ENCODE results near the gene DNAJC21.

The DNAJC21 gene

DNA sequence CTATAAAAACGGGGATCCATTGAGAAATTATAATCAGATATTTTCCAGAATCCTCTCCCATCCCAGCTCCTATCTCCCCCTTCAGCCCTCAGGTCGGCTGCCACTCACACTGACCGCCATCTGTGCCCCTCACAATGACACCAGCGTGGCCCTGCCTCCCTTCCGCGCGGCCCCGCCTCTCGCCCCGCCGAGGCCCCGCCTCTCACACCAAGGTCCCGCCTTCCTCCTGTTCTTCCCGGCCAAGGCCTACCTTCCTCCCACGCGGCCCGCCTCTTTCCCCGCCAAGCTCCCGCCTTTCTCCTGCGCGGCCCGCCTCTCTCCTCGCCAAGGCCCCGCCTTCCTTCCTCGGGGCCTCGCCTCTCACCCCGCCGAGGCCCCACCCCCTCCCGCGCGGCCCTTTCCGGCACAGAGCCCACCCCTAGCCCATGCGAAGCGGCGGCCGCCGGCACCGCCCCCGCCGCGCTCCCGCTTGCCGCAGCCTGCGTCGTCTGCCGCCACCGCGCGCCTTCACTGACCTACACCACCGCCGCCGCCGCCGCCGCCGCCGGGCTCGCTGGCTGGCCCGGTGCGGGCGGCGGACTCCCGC is at the start of gene DNAJC21:
Gene DNAJC21 (plus strand): TSS at position 426 of the 586 bp plus-strand sequence. CDS start 261 bp downstream, outside the sequence.
- peak within 1 kb of the TSS; percentile 81 to 87 for H3K9ac ChIP-seq (ENCODE audit: low read depth in 1 of 2, low read length in 2 of 2)
- peak within 1 kb of the TSS; percentile 87 for H3K27ac ChIP-seq (ENCODE audit: low read depth, low read length)
- no peaks in the 10 kb centered on the region for H3K27me3 ChIP-seq (ENCODE audit: control insufficient read depth in 1 of 2, insufficient read depth in 2 of 2, low read length in 2 of 2)
- H3K4me1 ChIP-seq (ENCODE audit: control insufficient read depth in 1 of 2, insufficient read depth in 2 of 2, low read length in 2 of 2): peaks cover 13 to 18% of the 10 kb centered on the region in 2 donors
- H3K9me3 ChIP-seq (ENCODE audit: control insufficient read depth in 1 of 2, low read length in 2 of 2): no peaks in the 10 kb centered on the region
- H3K4me3 ChIP-seq (ENCODE audit: low read depth in 1 of 2, low read length in 2 of 2): peak within 1 kb of the TSS; percentile 85 to 93
- H3K36me3 ChIP-seq (ENCODE audit: control insufficient read depth in 1 of 2, insufficient read depth in 2 of 2, low read length in 2 of 2): peaks cover 9 to 24% of the 10 kb centered on the region in 2 donors

DNA sequence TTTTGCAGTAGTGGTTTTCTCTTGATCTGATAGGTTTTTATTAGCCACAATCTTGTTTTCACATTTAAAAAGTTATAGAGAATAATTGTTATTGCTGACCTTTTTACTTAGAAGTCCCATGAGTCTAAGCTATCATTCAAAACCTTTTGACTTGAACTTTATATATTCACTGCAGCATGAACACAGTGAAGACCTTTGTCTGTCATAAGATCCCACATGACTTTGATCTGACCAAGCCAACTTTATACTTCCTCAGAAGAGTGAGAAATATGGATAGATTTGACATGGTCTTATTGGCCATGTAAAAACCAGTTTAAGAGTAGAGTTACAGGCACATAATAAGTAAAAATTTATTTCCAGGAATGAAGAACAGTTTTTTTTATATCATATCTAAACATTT is 48.1 kb upstream of the DNAJC21 start:
- H3K9me3 ChIP-seq (ENCODE audit: control insufficient read depth in 1 of 2, low read length in 2 of 2): no peaks in the 10 kb centered on the region
- no peak overlapping the region for H3K4me3 ChIP-seq (ENCODE audit: low read depth in 1 of 2, low read length in 2 of 2)
- H3K4me1 ChIP-seq (ENCODE audit: control insufficient read depth in 1 of 2, insufficient read depth in 2 of 2, low read length in 2 of 2): no peaks in the 10 kb centered on the region
- H3K27ac ChIP-seq (ENCODE audit: low read depth, low read length): no peak overlapping the region
- no peaks in the 10 kb centered on the region for H3K36me3 ChIP-seq (ENCODE audit: control insufficient read depth in 1 of 2, insufficient read depth in 2 of 2, low read length in 2 of 2)
- no peaks in the 10 kb centered on the region for H3K27me3 ChIP-seq (ENCODE audit: control insufficient read depth in 1 of 2, insufficient read depth in 2 of 2, low read length in 2 of 2)
- H3K9ac ChIP-seq (ENCODE audit: low read depth in 1 of 2, low read length in 2 of 2): no peak overlapping the region

DNA sequence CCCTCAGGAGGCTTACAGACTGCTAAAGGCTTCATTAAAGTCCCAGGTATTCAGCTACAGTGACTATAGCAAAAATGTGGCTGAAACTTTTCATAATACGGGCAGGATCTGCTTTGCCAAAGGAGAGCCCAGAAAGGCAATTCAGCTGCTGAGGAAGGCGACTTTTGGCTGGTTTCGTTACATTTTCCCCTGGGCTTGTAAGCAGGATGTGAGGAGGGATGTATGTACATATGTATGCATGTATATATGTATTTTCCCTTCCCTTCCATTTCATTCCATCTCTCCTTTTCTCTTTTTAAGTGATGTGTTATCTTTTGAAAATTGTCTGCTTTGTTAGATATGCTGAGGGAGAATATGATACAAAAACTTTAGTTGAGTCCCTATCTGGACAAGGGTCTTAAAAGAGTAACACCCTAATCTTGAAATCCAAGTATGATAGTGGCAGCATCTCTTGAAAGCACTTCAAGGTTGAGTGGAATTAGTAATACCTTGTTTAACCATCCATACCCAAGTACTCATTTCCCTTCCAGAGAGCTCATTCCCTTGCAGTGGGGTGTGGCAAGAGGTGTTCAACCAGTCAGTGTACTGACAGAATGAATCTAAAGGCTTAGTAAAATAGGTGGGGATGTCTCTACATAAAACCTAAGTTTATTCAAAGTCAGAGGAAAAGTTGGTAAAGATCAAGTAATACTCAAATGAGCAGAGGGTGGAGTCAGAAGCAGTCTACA is 42.8 kb upstream of the DNAJC21 start:
- Histone ChIP-seq H3K4me1 (ENCODE audit: control insufficient read depth in 1 of 2, insufficient read depth in 2 of 2, low read length in 2 of 2) (no peaks in the 10 kb centered on the region), H3K9ac (ENCODE audit: low read depth in 1 of 2, low read length in 2 of 2) (no peak overlapping the region), H3K27me3 (ENCODE audit: control insufficient read depth in 1 of 2, insufficient read depth in 2 of 2, low read length in 2 of 2) (no peaks in the 10 kb centered on the region), H3K36me3 (ENCODE audit: control insufficient read depth in 1 of 2, insufficient read depth in 2 of 2, low read length in 2 of 2) (no peaks in the 10 kb centered on the region), H3K27ac (ENCODE audit: low read depth, low read length) (no peak overlapping the region), H3K4me3 (ENCODE audit: low read depth in 1 of 2, low read length in 2 of 2) (no peak overlapping the region), H3K9me3 (ENCODE audit: control insufficient read depth in 1 of 2, low read length in 2 of 2) (no peaks in the 10 kb centered on the region)

GRCh38 chr5:34889394-34889793 is 40.0 kb upstream of the DNAJC21 start:
- no peak overlapping the region for H3K4me3 ChIP-seq (ENCODE audit: low read depth in 1 of 2, low read length in 2 of 2)
- no peaks in the 10 kb centered on the region for H3K27me3 ChIP-seq (ENCODE audit: control insufficient read depth in 1 of 2, insufficient read depth in 2 of 2, low read length in 2 of 2)
- no peak overlapping the region for H3K27ac ChIP-seq (ENCODE audit: low read depth, low read length)
- H3K9me3 ChIP-seq (ENCODE audit: control insufficient read depth in 1 of 2, low read length in 2 of 2): no peaks in the 10 kb centered on the region
- no peaks in the 10 kb centered on the region for H3K4me1 ChIP-seq (ENCODE audit: control insufficient read depth in 1 of 2, insufficient read depth in 2 of 2, low read length in 2 of 2)
- no peaks in the 10 kb centered on the region for H3K36me3 ChIP-seq (ENCODE audit: control insufficient read depth in 1 of 2, insufficient read depth in 2 of 2, low read length in 2 of 2)
- no peak overlapping the region for H3K9ac ChIP-seq (ENCODE audit: low read depth in 1 of 2, low read length in 2 of 2)

DNA sequence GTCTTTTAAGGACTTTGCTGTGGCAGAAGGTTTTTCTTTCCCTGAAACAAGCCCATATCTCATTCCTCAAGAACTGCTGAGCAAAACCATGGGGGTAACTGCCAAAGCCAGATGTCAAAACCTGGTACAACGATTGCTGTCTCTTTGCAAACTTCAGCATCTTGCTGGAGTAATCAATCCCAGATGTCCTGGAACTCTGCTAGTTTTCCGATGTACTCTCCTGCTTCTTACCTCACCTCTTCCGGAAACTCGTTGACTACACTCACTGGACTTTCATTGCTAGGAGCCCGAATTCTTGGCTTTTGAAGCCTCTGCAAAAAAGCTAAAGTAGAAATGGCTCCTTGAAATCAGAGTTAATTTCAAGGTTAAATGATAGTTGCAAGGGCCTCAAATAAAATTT is 37.4 kb upstream of the DNAJC21 start:
- Histone ChIP-seq H3K4me3 (ENCODE audit: low read depth in 1 of 2, low read length in 2 of 2) (no peak overlapping the region), H3K9me3 (ENCODE audit: control insufficient read depth in 1 of 2, low read length in 2 of 2) (no peaks in the 10 kb centered on the region), H3K9ac (ENCODE audit: low read depth in 1 of 2, low read length in 2 of 2) (no peak overlapping the region), H3K27ac (ENCODE audit: low read depth, low read length) (no peak overlapping the region), H3K27me3 (ENCODE audit: control insufficient read depth in 1 of 2, insufficient read depth in 2 of 2, low read length in 2 of 2) (no peaks in the 10 kb centered on the region), H3K4me1 (ENCODE audit: control insufficient read depth in 1 of 2, insufficient read depth in 2 of 2, low read length in 2 of 2) (no peaks in the 10 kb centered on the region), H3K36me3 (ENCODE audit: control insufficient read depth in 1 of 2, insufficient read depth in 2 of 2, low read length in 2 of 2) (no peaks in the 10 kb centered on the region)

GRCh38 chr5:34892414-34892813 is 36.9 kb upstream of the DNAJC21 start:
- no peak overlapping the region for H3K27ac ChIP-seq (ENCODE audit: low read depth, low read length)

DNA sequence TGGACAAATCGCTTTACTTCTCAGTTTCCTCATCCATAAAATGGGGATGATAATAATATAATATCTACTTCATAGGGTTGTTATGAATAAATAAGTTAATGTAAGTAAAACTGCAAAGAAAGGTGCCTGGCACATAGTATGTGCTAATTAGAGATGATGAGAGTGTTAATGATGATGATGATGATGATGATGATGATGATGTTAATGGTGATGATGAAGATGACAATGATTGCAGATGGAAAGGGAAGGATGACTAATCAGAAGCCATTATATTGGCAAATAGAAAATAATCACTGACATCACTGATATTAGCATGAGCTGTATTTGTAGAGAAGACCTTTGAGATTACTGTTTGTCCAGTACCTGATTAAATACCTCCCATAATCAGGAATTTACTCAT is 34.6 kb upstream of the DNAJC21 start:
- H3K9ac ChIP-seq (ENCODE audit: low read depth in 1 of 2, low read length in 2 of 2): no peak overlapping the region
- no peaks in the 10 kb centered on the region for H3K36me3 ChIP-seq (ENCODE audit: control insufficient read depth in 1 of 2, insufficient read depth in 2 of 2, low read length in 2 of 2)
- no peak overlapping the region for H3K27ac ChIP-seq (ENCODE audit: low read depth, low read length)
- no peaks in the 10 kb centered on the region for H3K4me1 ChIP-seq (ENCODE audit: control insufficient read depth in 1 of 2, insufficient read depth in 2 of 2, low read length in 2 of 2)
- no peak overlapping the region for H3K4me3 ChIP-seq (ENCODE audit: low read depth in 1 of 2, low read length in 2 of 2)
- H3K27me3 ChIP-seq (ENCODE audit: control insufficient read depth in 1 of 2, insufficient read depth in 2 of 2, low read length in 2 of 2): no peaks in the 10 kb centered on the region
- no peaks in the 10 kb centered on the region for H3K9me3 ChIP-seq (ENCODE audit: control insufficient read depth in 1 of 2, low read length in 2 of 2)

More at GRCh38 chr5:34892414-34892813, 36.9 kb upstream of the DNAJC21 start:
- Histone ChIP-seq H3K4me3 (ENCODE audit: low read depth in 1 of 2, low read length in 2 of 2) (no peak overlapping the region), H3K4me1 (ENCODE audit: control insufficient read depth in 1 of 2, insufficient read depth in 2 of 2, low read length in 2 of 2) (no peaks in the 10 kb centered on the region), H3K9ac (ENCODE audit: low read depth in 1 of 2, low read length in 2 of 2) (no peak overlapping the region), H3K27me3 (ENCODE audit: control insufficient read depth in 1 of 2, insufficient read depth in 2 of 2, low read length in 2 of 2) (no peaks in the 10 kb centered on the region), H3K9me3 (ENCODE audit: control insufficient read depth in 1 of 2, low read length in 2 of 2) (no peaks in the 10 kb centered on the region), H3K36me3 (ENCODE audit: control insufficient read depth in 1 of 2, insufficient read depth in 2 of 2, low read length in 2 of 2) (no peaks in the 10 kb centered on the region)

- Histone ChIP-seq H3K4me3 (ENCODE audit: low read depth in 1 of 2, low read length in 2 of 2) (no peak overlapping the region), H3K9me3 (ENCODE audit: control insufficient read depth in 1 of 2, low read length in 2 of 2) (no peaks in the 10 kb centered on the region), H3K27ac (ENCODE audit: low read depth, low read length) (no peak overlapping the region), H3K27me3 (ENCODE audit: control insufficient read depth in 1 of 2, insufficient read depth in 2 of 2, low read length in 2 of 2) (no peaks in the 10 kb centered on the region), H3K9ac (ENCODE audit: low read depth in 1 of 2, low read length in 2 of 2) (no peak overlapping the region), H3K36me3 (ENCODE audit: control insufficient read depth in 1 of 2, insufficient read depth in 2 of 2, low read length in 2 of 2) (no peaks in the 10 kb centered on the region), H3K4me1 (ENCODE audit: control insufficient read depth in 1 of 2, insufficient read depth in 2 of 2, low read length in 2 of 2) (no peaks in the 10 kb centered on the region)
Observed at GRCh38 chr5:34895641-34896419, 33.5 kb upstream of the DNAJC21 start.

DNA sequence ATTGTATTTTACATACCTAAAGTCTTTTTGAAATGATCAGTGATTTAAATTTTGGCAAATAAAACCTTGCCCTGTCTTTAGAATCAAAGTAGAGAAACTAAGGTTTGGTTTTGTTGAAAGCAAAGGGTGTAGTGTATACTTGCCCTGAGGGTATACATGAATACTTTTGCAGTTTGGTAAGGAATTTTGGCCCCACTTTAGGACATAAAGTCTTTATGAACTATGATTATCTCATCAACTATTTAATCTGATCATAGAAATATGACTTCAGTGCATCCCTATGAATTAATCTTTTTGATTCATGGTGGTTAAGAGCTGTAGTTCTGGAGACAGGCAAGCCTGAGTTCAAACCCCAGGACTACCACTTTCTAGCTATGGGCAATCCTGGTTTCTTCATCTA is 31.7 kb upstream of the DNAJC21 start:
- no peaks in the 10 kb centered on the region for H3K36me3 ChIP-seq (ENCODE audit: control insufficient read depth in 1 of 2, insufficient read depth in 2 of 2, low read length in 2 of 2)

DNA sequence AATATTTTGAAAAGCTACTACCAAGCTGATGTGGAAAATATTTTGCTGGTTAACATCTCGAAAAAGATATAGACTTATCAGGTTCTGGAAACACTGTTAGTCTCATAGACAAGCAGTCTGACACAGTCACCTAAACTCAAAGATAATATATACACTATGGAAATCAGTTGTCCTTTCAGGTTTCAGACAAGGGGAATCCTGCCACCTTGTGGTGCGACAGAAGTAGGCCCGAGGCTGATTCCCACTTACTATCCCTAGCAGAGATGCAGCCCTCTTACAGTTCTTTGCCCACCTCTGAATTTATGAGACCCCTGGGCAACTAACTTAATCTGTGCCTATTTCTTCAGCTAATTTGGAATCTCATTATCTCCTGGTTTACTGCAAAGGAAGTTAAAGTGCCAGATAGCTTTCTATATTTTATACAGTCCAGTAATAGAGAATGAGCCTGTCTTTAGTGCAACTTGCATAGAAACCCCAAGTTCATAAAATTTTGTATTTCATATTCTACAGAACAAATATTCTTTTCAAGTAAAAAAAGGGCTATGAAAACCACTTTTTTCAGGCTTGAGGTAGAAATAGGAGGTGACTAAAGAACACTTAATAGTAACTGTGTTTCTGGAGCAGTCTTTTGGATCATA is 31.0 kb upstream of the DNAJC21 start:
- no peak overlapping the region for H3K27ac ChIP-seq (ENCODE audit: low read depth, low read length)
- no peak overlapping the region for H3K4me3 ChIP-seq (ENCODE audit: low read depth in 1 of 2, low read length in 2 of 2)
- H3K4me1 ChIP-seq (ENCODE audit: control insufficient read depth in 1 of 2, insufficient read depth in 2 of 2, low read length in 2 of 2): no peaks in the 10 kb centered on the region
- H3K9me3 ChIP-seq (ENCODE audit: control insufficient read depth in 1 of 2, low read length in 2 of 2): no peaks in the 10 kb centered on the region
- H3K36me3 ChIP-seq (ENCODE audit: control insufficient read depth in 1 of 2, insufficient read depth in 2 of 2, low read length in 2 of 2): no peaks in the 10 kb centered on the region
- H3K27me3 ChIP-seq (ENCODE audit: control insufficient read depth in 1 of 2, insufficient read depth in 2 of 2, low read length in 2 of 2): no peaks in the 10 kb centered on the region
- no peak overlapping the region for H3K9ac ChIP-seq (ENCODE audit: low read depth in 1 of 2, low read length in 2 of 2)

More for the DNA sequence above, 31.7 kb upstream of the DNAJC21 start:
- H3K27ac ChIP-seq (ENCODE audit: low read depth, low read length): no peak overlapping the region
- H3K27me3 ChIP-seq (ENCODE audit: control insufficient read depth in 1 of 2, insufficient read depth in 2 of 2, low read length in 2 of 2): no peaks in the 10 kb centered on the region
- H3K9ac ChIP-seq (ENCODE audit: low read depth in 1 of 2, low read length in 2 of 2): no peak overlapping the region
- H3K9me3 ChIP-seq (ENCODE audit: control insufficient read depth in 1 of 2, low read length in 2 of 2): no peaks in the 10 kb centered on the region
- H3K4me3 ChIP-seq (ENCODE audit: low read depth in 1 of 2, low read length in 2 of 2): no peak overlapping the region
- H3K4me1 ChIP-seq (ENCODE audit: control insufficient read depth in 1 of 2, insufficient read depth in 2 of 2, low read length in 2 of 2): no peaks in the 10 kb centered on the region

Data from duodenal mucosa (tissue), 2 donors.